Stimulated activated CD4-positive, alpha-beta T cell treated with anti-CD3 and anti-CD28 coated beads, Interleukin-12 subunit alpha, Interleukin-12 subunit beta, amount 100 ng/mL, for 4 hours (primary cell): ENCODE results near the gene FRAT2.
"Not testable (repeated sequence)": the region's sequence is repeated elsewhere in the genome, so short reads cannot be mapped to it uniquely, and the experiment has no call there.

Experiments
- DNase-seq: peaks from one replicate; pipeline ENCODE4 v3.0.0-alpha.2; 2020

FRAT2 gene

GRCh38 chr10:97355571-97355975 is 21.0 kb upstream of the FRAT2 start:
- no peak for DNase-seq

GRCh38 chr10:97353945-97354344 is 19.4 kb upstream of the FRAT2 start:
- no peak for DNase-seq

GRCh38 chr10:97349752-97350513 is 15.4 kb upstream of the FRAT2 start:
- no peak for DNase-seq

- DNase-seq: no peak
These were observed 12.8 kb upstream of the FRAT2 start for GRCh38 chr10:97347317-97347716.

GRCh38 chr10:97343664-97344063 is 9.1 kb upstream of the FRAT2 start:
- not testable (repeated sequence) for DNase-seq

GRCh38 chr10:97341416-97341815 is 6.9 kb upstream of the FRAT2 start:
- DNase-seq: no peak

- no peak for DNase-seq
These were observed 3.5 kb upstream of the FRAT2 start for GRCh38 chr10:97338041-97338440.

- DNase-seq: no peak
These were observed 2.7 kb upstream of the FRAT2 start for GRCh38 chr10:97336942-97337831.

GRCh38 chr10:97336446-97336845 is 1.9 kb upstream of the FRAT2 start:
- DNase-seq: no peak

GRCh38 chr10:97336006-97336405 is 1.5 kb upstream of the FRAT2 start:
- DNase-seq: no peak

GRCh38 chr10:97335188-97335619 is 675 bp upstream of the FRAT2 start:
- no peak for DNase-seq

GRCh38 chr10:97333601-97334369 is 744 bp downstream of the FRAT2 start:
- no peak for DNase-seq

GRCh38 chr10:97333351-97333600 is 1.3 kb downstream of the FRAT2 start:
- no peak for DNase-seq

GRCh38 chr10:97332591-97333350 is 1.8 kb downstream of the FRAT2 start:
- no peak for DNase-seq

- DNase-seq: no peak
These were observed 3.3 kb downstream of the FRAT2 start for GRCh38 chr10:97331153-97331703.

- no peak for DNase-seq
These were observed 4.8 kb downstream of the FRAT2 start for GRCh38 chr10:97329766-97330165.

GRCh38 chr10:97328646-97329453 is 5.7 kb downstream of the FRAT2 start:
- DNase-seq: no peak

- DNase-seq: no peak
These were observed 6.9 kb downstream of the FRAT2 start for GRCh38 chr10:97327348-97328294.

- no peak for DNase-seq
These were observed 8.8 kb downstream of the FRAT2 start for GRCh38 chr10:97325754-97326153.

- no peak for DNase-seq
These were observed 11.0 kb downstream of the FRAT2 start for GRCh38 chr10:97323501-97323900.
